Measurements from ENCODE around the gene ZNF830. TPM values are rescaled to one million over a fixed set of nuclear protein-coding genes. Genes with fewer than 3 reads are reported as not detected.
A peak's percentile ranks its signal among the peaks of the same experiment; 100 is the strongest.

The ZNF830 gene
- total and polyA plus RNA-seq, 9 of the 15 experiments (the other 6 are each of a cell fraction or from before 2014, with no cell fraction given): 13.1 to 28.7 (median 21.7) TPM

DNA sequence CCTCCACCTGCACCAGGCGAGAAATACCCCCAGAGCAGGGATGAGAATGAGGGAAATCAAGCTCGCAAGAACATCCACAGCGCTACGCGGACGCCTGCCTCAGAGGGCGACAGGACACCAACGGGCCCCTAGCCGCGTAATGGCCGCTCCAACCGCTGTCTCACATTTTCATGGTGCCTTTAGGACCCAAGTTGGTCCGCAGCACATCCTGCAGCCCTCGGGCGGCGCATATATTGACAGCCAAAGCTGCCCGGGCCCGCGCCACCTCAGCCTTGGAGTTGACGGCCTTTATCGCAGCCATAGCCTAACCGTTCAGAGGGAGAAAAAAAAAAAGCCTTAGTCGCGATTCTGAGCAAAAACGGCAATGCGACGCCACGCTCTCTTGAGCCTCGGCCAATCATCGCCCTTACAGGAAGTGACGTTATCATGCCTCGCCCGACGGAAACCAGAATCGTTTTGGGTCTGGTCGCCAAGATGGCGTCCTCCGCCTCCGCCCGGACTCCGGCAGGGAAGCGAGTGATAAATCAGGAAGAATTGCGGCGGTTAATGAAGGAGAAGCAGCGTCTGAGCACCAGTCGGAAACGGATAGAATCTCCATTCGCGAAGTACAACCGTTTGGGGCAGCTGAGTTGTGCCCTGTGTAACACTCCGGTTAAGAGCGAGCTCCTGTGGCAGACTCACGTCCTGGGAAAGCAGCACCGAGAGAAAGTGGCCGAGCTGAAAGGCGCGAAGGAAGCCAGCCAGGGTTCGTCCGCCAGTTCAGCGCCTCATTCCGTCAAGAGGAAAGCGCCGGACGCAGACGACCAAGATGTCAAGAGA lies at the start of gene ZNF830, which contains the start of gene CCT6B (continued):
- TF ChIP-seq RBM14 (IDR thresholded peaks at IDR 0.05; ENCODE audit: borderline replicate concordance, insufficient read depth, low read depth, low read length) (no peak), TBL1XR1 (IDR thresholded peaks at IDR 0.05; ENCODE audit: low read length in 2 of 2) (peak in 1 of 2 experiments; percentile 56; a peak in 2 of 4 replicates), ZNF197 (CRISPR knock-in tag; IDR thresholded peaks at IDR 0.05; ENCODE audit: low read depth) (0 out of 2 replicates have a peak, but pooled peaks have one; percentile 49), PCBP1 (IDR thresholded peaks at IDR 0.05; ENCODE audit: low read depth, low read length, poor library complexity, severe bottlenecking) (no peak), RBFOX2 (IDR thresholded peaks at IDR 0.05; ENCODE audit: low read depth, low read length) (peak; percentile 99), MAFF (IDR thresholded peaks at IDR 0.05; ENCODE audit: low read length) (no peak)
- TF ChIP-seq, protein P1, sequence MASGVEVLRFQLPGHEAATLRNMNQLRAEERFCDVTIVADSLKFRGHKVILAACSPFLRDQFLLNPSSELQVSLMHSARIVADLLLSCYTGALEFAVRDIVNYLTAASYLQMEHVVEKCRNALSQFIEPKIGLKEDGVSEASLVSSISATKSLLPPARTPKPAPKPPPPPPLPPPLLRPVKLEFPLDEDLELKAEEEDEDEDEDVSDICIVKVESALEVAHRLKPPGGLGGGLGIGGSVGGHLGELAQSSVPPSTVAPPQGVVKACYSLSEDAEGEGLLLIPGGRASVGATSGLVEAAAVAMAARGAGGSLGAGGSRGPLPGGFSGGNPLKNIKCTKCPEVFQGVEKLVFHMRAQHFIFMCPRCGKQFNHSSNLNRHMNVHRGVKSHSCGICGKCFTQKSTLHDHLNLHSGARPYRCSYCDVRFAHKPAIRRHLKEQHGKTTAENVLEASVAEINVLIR (CRISPR knock-in tag; IDR thresholded peaks at IDR 0.05): peak; percentile 84

DNA sequence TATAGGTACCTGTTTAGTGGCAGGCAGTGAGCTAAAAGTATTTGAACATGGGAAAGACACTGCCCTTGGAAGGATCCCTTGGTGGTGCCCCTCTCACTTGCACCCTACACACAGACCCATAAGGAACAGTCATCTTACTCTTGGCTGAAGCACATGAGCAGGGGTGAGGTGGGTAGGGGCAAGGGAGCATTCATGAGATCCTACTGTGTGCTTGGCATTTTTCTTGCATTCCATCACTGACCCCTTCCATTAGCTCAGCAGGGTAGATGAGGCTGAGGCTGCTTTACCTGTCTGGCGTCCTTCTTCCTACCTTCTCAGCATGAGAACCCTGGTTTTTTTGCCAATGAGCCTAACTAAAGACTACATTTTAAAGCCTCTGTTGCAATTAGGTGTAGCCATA lies 48.3 kb upstream of the ZNF830 start:
- no peak for DNase-seq (ENCODE audit: extremely low read depth in 1 of 4, low spot score in 3 of 4)
- H3K27ac ChIP-seq (ENCODE audit: extremely low read depth, low read depth, low read length): no peak overlapping the region
- peaks cover 4 to 19% of the 10 kb centered on the region in 2 experiments; a peak in 3 of 5 replicates for H3K27me3 ChIP-seq (ENCODE audit: control insufficient read depth in 2 of 2, insufficient read depth in 2 of 2, low read length in 2 of 2)
- H3K9me1 ChIP-seq (ENCODE audit: control insufficient read depth, insufficient read depth, low read length): no peaks in the 10 kb centered on the region
- intact Hi-C loops (cut with micrococcal nuclease): no loop called here
- CTCF ChIA-PET (ENCODE audit: low intra/inter-chr PET ratio): no interaction called here
- 0% methylated on average over 1 of the region's 1 CpG for WGBS (ENCODE audit: insufficient coverage, low coverage, missing lambda C conversion rate)
- no peak for TF ChIP-seq SMAD3 (CRISPR knock-in tag; conservative IDR thresholded peaks at IDR 0.05)
- no peak for TF ChIP-seq CAMTA2 (CRISPR knock-in tag; conservative IDR thresholded peaks at IDR 0.05)
- TF ChIP-seq ZNF217 (CRISPR knock-in tag; IDR thresholded peaks at IDR 0.05): no peak
- no peak for TF ChIP-seq FOXJ3 (CRISPR knock-in tag; IDR thresholded peaks at IDR 0.05)
- TF ChIP-seq, protein P2, sequence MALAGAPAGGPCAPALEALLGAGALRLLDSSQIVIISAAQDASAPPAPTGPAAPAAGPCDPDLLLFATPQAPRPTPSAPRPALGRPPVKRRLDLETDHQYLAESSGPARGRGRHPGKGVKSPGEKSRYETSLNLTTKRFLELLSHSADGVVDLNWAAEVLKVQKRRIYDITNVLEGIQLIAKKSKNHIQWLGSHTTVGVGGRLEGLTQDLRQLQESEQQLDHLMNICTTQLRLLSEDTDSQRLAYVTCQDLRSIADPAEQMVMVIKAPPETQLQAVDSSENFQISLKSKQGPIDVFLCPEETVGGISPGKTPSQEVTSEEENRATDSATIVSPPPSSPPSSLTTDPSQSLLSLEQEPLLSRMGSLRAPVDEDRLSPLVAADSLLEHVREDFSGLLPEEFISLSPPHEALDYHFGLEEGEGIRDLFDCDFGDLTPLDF (CRISPR knock-in tag; IDR thresholded peaks at IDR 0.05): no peak
- no peak for TF ChIP-seq ASH1L (IDR thresholded peaks at IDR 0.05; ENCODE audit: borderline replicate concordance, low read depth, partially characterized antibody)
- no peak overlapping the region for H3K4me3 ChIP-seq
- no TSS peak for BruUV-seq (replicated peaks)
- H3K4me1 ChIP-seq (replicated peaks in 1 of 2; ENCODE audit: control insufficient read depth in 2 of 2, insufficient read depth in 2 of 2, low read length in 2 of 2): no peaks in the 10 kb centered on the region
- H3K9ac ChIP-seq (ENCODE audit: insufficient read depth in 1 of 2, low read depth in 2 of 2, low read length in 2 of 2): no peak overlapping the region
- H3K79me2 ChIP-seq (ENCODE audit: control insufficient read depth, insufficient read depth, low read length): no peaks in the 10 kb centered on the region
- H3K4me2 ChIP-seq (ENCODE audit: insufficient read depth, low read length): no peak overlapping the region
- H2AFZ ChIP-seq (ENCODE audit: low read depth, low read length): no peak overlapping the region
- no peaks in the 10 kb centered on the region for H3K36me3 ChIP-seq (ENCODE audit: control insufficient read depth, insufficient read depth, low read length)
- in situ Hi-C loops (cut with MboI): no loop called here
- no peak for FAIRE-seq
- no peaks in the 10 kb centered on the region for H4K20me1 ChIP-seq (replicated peaks; ENCODE audit: control insufficient read depth, insufficient read depth, low read length)
- POLR2A ChIA-PET: interaction anchor here (0.6 kb wide), 2 partner anchors 68 to 208 kb away, joined by 3 read pairs; no protein-coding TSS in a partner anchor
- no peak for ATAC-seq
- no peaks in the 10 kb centered on the region for H3K9me3 ChIP-seq (replicated peaks; ENCODE audit: control insufficient read depth, insufficient read depth, low read depth, low read length)

Data from K562 (cell line).